HG02943 (cell line): ENCODE measurements around the gene ENTPD2.
"Not testable (repeated sequence)": the region's sequence is repeated elsewhere in the genome, so short reads cannot be mapped to it uniquely, and the experiment has no call there.

Experiments
- ATAC-seq: cut with Tn5 transposase; IDR thresholded peaks from one replicate; pipeline ENCODE4 v1.9.1; 2021; ENCODE audit warnings: mild to moderate bottlenecking, low read depth, moderate library complexity; ENCODE audit not compliant: unreplicated experiment

The ENTPD2 gene

GRCh38 chr9:137006116-137007003 lies 47.5 kb downstream of the ENTPD2 start:
- ATAC-seq, result no peak

GRCh38 chr9:137004285-137004684 lies 49.6 kb downstream of the ENTPD2 start:
- not testable (repeated sequence) for ATAC-seq

- no peak for ATAC-seq
Observed at GRCh38 chr9:137002646-137003041, 51.2 kb downstream of the ENTPD2 start.

GRCh38 chr9:137001857-137002645 lies 51.8 kb downstream of the ENTPD2 start:
- ATAC-seq, result no peak

- ATAC-seq, result peak; percentile 65
Observed at GRCh38 chr9:137000177-137000930, 53.5 kb downstream of the ENTPD2 start.
